T-cell (primary cell): ENCODE measurements around the gene RRP9. TPM values are rescaled to one million over a fixed set of nuclear protein-coding genes. Genes with fewer than 3 reads are reported as not detected.
A peak's percentile ranks its signal among the peaks of the same experiment; 100 is the strongest.

Experiments used
- ATAC-seq, 4 experiments: fragments of 200-7000 bp in 3 of 4; fragments of 150-1000 bp in 1 of 4; cut with Tn5 transposase; replicated peaks in 1 of 4; 1 replicate in 3 of 4; 2 replicates in 1 of 4; pipeline ENCODE4 v1.10.0; 2021; ENCODE audit warnings: moderate library complexity in 3 of 4, mild to moderate bottlenecking in 2 of 4, moderate number of reproducible peaks in 1 of 4
- CTCF ChIA-PET, 2 donors: fragments of 300-600 bp; sonication (Branson Sonifier 250); formaldehyde crosslinking; loops; one replicate each; lab custom pipeline; 2022; ENCODE audit warnings: antibody characterized with exemption in 2 of 2; lab: Charles Lee
- POLR2A ChIA-PET, 2 donors: fragments of 300-600 bp; sonication (Branson Sonifier 250); formaldehyde crosslinking; loops; one replicate each; lab custom pipeline; 2022; ENCODE audit warnings: antibody characterized with exemption in 2 of 2; lab: Charles Lee
- DNase-seq, 35 experiments: peaks; one replicate each; pipeline versions ENCODE4 v3.0.0 to v3.0.0-alpha.2; 2013 to 2023
- H3K27ac ChIP-seq: one replicate; pipeline ENCODE4 v1.5.1; 2013; ENCODE audit warnings: low read length
- H3K27me3 ChIP-seq, 2 experiments: replicated peaks in 1 of 2; 1 replicate in 1 of 2; 2 replicates in 1 of 2; pipeline versions ENCODE4 v1.6.1 to v1.7.0; 2013; ENCODE audit warnings: low read length in 1 of 2, mixed read lengths in 1 of 2; ENCODE audit not compliant: control insufficient read depth in 2 of 2, insufficient read depth in 2 of 2; ENCODE audit errors: extremely low read depth in 1 of 2
- H3K36me3 ChIP-seq, 2 donors: 1 replicate in 1 of 2; 2 replicates in 1 of 2; pipeline versions ENCODE4 v1.6.1 to v1.7.0; 2013; ENCODE audit warnings: low read length in 1 of 2; ENCODE audit not compliant: control insufficient read depth in 2 of 2, insufficient read depth in 1 of 2; ENCODE audit errors: extremely low read depth in 1 of 2
- H3K4me1 ChIP-seq, 2 experiments: 1 replicate in 1 of 2; 2 replicates in 1 of 2; pipeline versions ENCODE4 v1.6.1 to v1.7.0; 2013; ENCODE audit warnings: low read length in 2 of 2, mixed read lengths in 1 of 2; ENCODE audit not compliant: insufficient read depth in 2 of 2, control insufficient read depth in 1 of 2; ENCODE audit errors: extremely low read depth in 1 of 2
- H3K4me3 ChIP-seq, 2 donors: 1 replicate in 1 of 2; 2 replicates in 1 of 2; pipeline versions ENCODE4 v1.5.1 to v1.7.0; 2013; ENCODE audit warnings: mild to moderate bottlenecking in 2 of 2, low read length in 1 of 2, moderate library complexity in 1 of 2; ENCODE audit not compliant: control insufficient read depth in 1 of 2; ENCODE audit errors: extremely low read depth in 1 of 2
- H3K9me3 ChIP-seq: 2 replicates; pipeline ENCODE4 v1.7.0; 2013
- H3K27ac Mint-ChIP-seq, 2 donors: one replicate each; pipeline ENCODE4 v1.8.0; 2020 to 2021; ENCODE audit warnings: mild to moderate bottlenecking in 2 of 2, mixed read lengths in 2 of 2
- H3K27me3 Mint-ChIP-seq, 2 donors: one replicate each; pipeline ENCODE4 v1.8.0; 2021 to 2022; ENCODE audit warnings: mixed read lengths in 2 of 2
- H3K36me3 Mint-ChIP-seq: one replicate; pipeline ENCODE4 v1.8.0; 2021; ENCODE audit warnings: mixed read lengths
- H3K4me1 Mint-ChIP-seq, 3 donors: one replicate each; pipeline ENCODE4 v1.8.0; 2020 to 2022; ENCODE audit warnings: mixed read lengths in 3 of 3, mild to moderate bottlenecking in 1 of 3
- H3K4me3 Mint-ChIP-seq, 3 donors: one replicate each; pipeline ENCODE4 v1.8.0; 2020 to 2022; ENCODE audit warnings: mild to moderate bottlenecking in 3 of 3, mixed read lengths in 3 of 3, moderate library complexity in 3 of 3
- H3K9me3 Mint-ChIP-seq, 3 donors: one replicate each; pipeline ENCODE4 v1.8.0; 2020 to 2022; ENCODE audit warnings: mixed read lengths in 3 of 3
- WGBS: methylation state at CpG from one replicate; pipeline ENCODE4 v1.1.5; 2013; ENCODE audit warnings: missing lambda C conversion rate; ENCODE audit not compliant: insufficient coverage; 5-methylcytosine and 5-hydroxymethylcytosine counted together
- total RNA-seq, 35 experiments: library from RNA in 6 of 35; stranded (reverse) in 6 of 35; fragments of 120-200 nt in 1 of 35; gene quantifications; one replicate each; pipeline versions ENCODE4 v1.2.1 to v1.2.4 and lab custom pipeline; 2013 to 2026

The RRP9 gene
- total RNA-seq, 5 donors from 2014 or later (not counting 1 experiment from before 2014, with no cell fraction given) = 11.4 to 20.5 (median 18.3) TPM

GRCh38 chr3:51937611-51938450 is 3.9 kb downstream of the RRP9 start:
- Histone ChIP-seq H3K4me1 (peaks cover 6 to 29% of the 10 kb centered on the region in 2 experiments), H3K4me3 (no peak overlapping the region), H3K27me3 (no peaks in the 10 kb centered on the region), H3K36me3 (peaks cover 34 to 61% of the 10 kb centered on the region in 2 donors), H3K9me3 (no peaks in the 10 kb centered on the region), H3K27ac (no peak overlapping the region)
- Mint-ChIP-seq H3K27ac (no peak overlapping the region), H3K36me3 (peaks cover 44% of the 10 kb centered on the region), H3K4me1 (peaks cover 29 to 37% (median 31%) of the 10 kb centered on the region in 3 donors), H3K9me3 (no peaks in the 10 kb centered on the region), H3K4me3 (no peak overlapping the region), H3K27me3 (no peaks in the 10 kb centered on the region)
- ChIA-PET CTCF (no interaction called here), POLR2A (no interaction called here)
- WGBS = 88% methylated on average over 7 of the region's 13 CpGs
- peak in 1 of 35 experiments; percentile 14 for DNase-seq
- ATAC-seq = no peak

- no peaks in the 10 kb centered on the region for H3K9me3 ChIP-seq
- 98% methylated on average over 9 of the region's 9 CpGs for WGBS
- ATAC-seq (no peak), DNase-seq (no peak)
- peaks cover 6 to 22% of the 10 kb centered on the region in 2 experiments for H3K4me1 ChIP-seq
- H3K9me3 Mint-ChIP-seq = no peaks in the 10 kb centered on the region
- H3K27me3 ChIP-seq = no peaks in the 10 kb centered on the region
- no peak overlapping the region for H3K27ac ChIP-seq
- peaks cover 47% of the 10 kb centered on the region for H3K36me3 Mint-ChIP-seq
- H3K27ac Mint-ChIP-seq = no peak overlapping the region
- H3K4me3 Mint-ChIP-seq = no peak overlapping the region
- peaks cover 22 to 31% (median 23%) of the 10 kb centered on the region in 3 donors for H3K4me1 Mint-ChIP-seq
- ChIA-PET POLR2A (no interaction called here), CTCF (no interaction called here)
- H3K4me3 ChIP-seq = no peak overlapping the region
- no peaks in the 10 kb centered on the region for H3K27me3 Mint-ChIP-seq
- peaks cover 34 to 65% of the 10 kb centered on the region in 2 donors for H3K36me3 ChIP-seq
Measured at GRCh38 chr3:51937014-51937413, 4.7 kb downstream of the RRP9 start.

DNA sequence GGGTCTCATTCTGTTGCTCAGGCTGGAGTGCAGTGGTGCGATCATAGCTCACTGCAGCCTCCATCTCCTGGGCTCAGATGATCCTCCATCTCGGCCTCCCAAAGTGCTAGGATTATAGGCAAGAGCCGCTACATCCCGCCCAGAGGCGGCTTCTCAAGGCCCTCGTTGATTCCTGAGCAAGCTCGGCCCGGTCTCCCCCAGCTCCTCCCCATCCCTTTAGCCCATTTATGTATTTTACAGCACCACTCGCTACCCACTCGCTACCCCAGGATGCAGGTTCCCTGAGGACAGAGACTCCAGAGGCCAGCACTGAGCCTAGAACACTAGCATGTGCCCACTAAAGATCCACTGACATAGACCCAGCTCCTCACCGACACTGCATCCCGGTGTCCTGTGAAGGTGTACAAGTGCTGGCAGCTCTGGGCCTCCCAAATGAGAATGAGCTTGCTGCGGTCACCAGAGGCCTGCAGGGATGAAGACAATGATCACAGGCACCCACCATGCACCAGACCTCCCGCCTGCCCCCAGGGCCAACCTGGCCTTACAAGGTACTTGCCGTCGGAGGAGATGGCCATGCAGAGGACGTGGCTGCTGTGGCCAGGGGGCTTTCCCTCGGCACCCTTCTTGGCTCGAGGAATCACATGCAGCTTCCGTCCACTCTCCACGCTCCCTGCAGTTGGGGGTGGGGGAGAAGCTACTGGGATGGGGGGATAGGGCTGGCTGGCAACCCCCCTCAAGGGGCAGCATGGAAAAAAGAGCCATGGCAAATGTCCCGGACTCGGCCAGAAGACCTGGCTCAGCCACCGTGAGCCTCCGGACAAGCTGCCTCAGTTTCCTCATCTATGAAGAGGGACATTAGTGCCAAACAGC is 5.6 kb downstream of the RRP9 start:
- no peaks in the 10 kb centered on the region for H3K27me3 Mint-ChIP-seq
- H3K4me1 Mint-ChIP-seq = peaks cover 17 to 22% (median 19%) of the 10 kb centered on the region in 3 donors
- DNase-seq (no peak), ATAC-seq (no peak)
- Histone ChIP-seq H3K4me1 (peaks cover 5 to 17% of the 10 kb centered on the region in 2 experiments), H3K27ac (no peak overlapping the region), H3K27me3 (no peaks in the 10 kb centered on the region), H3K9me3 (no peaks in the 10 kb centered on the region), H3K36me3 (peaks cover 34 to 65% of the 10 kb centered on the region in 2 donors), H3K4me3 (no peak overlapping the region)
- POLR2A ChIA-PET = no interaction called here
- H3K4me3 Mint-ChIP-seq = no peak overlapping the region
- no peaks in the 10 kb centered on the region for H3K9me3 Mint-ChIP-seq
- CTCF ChIA-PET = no interaction called here
- WGBS = 96% methylated on average over 17 of the region's 25 CpGs
- H3K36me3 Mint-ChIP-seq = peaks cover 47% of the 10 kb centered on the region
- no peak overlapping the region for H3K27ac Mint-ChIP-seq

DNA sequence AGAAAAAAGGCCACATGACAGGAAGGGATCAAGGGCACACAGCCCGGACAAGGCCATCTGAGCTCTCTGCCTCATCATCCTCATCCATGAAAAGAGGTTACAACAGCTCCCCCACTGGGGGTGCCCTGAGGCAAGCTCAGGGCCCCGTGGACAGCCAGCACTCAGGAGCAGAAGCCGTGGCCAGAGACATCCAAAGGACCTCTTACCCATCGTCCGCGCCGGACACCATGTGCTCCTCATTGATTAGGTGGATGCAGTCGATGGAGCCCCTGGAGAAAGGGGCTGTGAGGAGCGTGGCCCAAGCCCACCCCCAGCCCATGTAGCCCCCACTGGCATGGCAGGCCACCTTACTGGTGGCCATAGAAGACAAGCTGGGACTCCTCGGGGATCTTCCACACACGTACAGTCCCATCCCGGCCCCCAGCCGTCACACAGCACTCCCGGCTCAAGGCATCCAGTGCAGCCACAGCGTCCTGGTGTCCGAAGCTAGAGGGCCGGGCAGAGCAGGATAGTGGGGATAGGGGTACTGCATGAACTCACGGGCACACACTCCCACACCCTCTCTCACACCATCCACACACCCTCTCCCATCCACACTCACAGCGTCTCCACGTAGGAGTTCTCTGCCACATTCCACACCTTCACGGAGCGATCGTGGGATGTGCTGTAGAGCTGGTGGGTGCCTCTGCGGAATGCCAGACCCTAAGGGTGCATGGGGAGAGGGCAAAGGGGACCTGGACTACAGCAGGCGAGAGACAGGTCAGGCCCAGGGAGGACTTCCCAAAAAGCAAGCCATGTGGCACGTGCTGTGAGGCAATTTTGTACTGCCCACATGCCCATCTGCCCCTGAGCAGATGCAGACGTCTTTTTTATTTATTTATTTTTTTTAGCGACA is 6.5 kb downstream of the RRP9 start:
- Mint-ChIP-seq H3K4me1 (peaks cover 8 to 13% (median 10%) of the 10 kb centered on the region in 3 donors), H3K4me3 (no peak overlapping the region), H3K27ac (no peak overlapping the region), H3K36me3 (peaks cover 47% of the 10 kb centered on the region), H3K27me3 (no peaks in the 10 kb centered on the region), H3K9me3 (no peaks in the 10 kb centered on the region)
- WGBS = 93% methylated on average over 9 of the region's 28 CpGs
- CTCF ChIA-PET = interaction anchor here in 1 of 2 donors (0.6 kb wide), 1 partner anchor 229 kb away, joined by 3 read pairs; no protein-coding TSS in a partner anchor
- Histone ChIP-seq H3K9me3 (no peaks in the 10 kb centered on the region), H3K27me3 (no peaks in the 10 kb centered on the region), H3K27ac (no peak overlapping the region), H3K36me3 (peaks cover 34 to 65% of the 10 kb centered on the region in 2 donors), H3K4me3 (no peak overlapping the region), H3K4me1 (peaks cover 0 to 8% of the 10 kb centered on the region in 2 experiments)
- no peak for DNase-seq
- POLR2A ChIA-PET = no interaction called here
- ATAC-seq = no peak

DNA sequence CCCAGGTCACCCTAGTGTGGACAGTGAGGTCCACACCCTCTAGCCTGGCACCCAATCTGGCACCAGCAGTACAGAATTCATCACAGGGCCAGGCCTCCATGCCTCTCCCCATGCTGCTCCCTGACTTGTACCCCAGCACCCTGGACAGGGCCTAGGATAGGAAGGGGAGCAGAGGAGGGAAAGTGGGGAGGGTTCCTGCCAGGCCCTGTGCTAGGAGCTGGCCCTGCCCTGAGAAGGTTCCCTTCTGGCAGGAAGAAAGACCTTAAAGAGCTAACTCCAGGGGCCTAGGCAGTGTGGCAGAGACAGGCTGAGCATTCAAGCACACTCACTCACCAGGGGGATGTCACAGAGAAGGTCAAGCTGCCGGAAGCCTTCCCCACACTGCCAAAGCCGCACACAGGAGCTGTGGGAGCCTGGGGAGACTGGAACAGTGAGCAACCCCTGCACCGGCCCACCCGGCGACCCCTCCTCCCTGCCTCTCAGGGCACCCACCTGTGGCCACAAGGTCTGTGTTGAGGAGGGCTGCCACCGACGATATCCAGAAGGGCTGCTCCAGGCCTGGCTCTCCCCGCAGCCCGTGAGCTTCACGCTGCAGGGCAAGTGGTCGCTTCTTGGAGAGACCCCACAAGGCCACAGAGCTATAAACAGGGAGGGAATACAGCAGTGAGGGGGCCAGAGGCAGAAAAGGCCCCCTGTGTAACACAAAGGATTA is 7.4 kb downstream of the RRP9 start:
- Mint-ChIP-seq H3K27ac (no peak overlapping the region), H3K36me3 (peaks cover 46% of the 10 kb centered on the region), H3K9me3 (no peaks in the 10 kb centered on the region), H3K4me3 (no peak overlapping the region), H3K4me1 (peaks cover 3 to 4% (median 3%) of the 10 kb centered on the region in 3 donors), H3K27me3 (no peaks in the 10 kb centered on the region)
- ChIA-PET CTCF (no interaction called here), POLR2A (no interaction called here)
- 100% methylated on average over 9 of the region's 11 CpGs for WGBS
- Histone ChIP-seq H3K27ac (no peak overlapping the region), H3K4me1 (peaks cover 0 to 3% of the 10 kb centered on the region in 2 experiments), H3K4me3 (no peak overlapping the region), H3K27me3 (no peaks in the 10 kb centered on the region), H3K36me3 (peaks cover 34 to 65% of the 10 kb centered on the region in 2 donors), H3K9me3 (no peaks in the 10 kb centered on the region)
- ATAC-seq (no peak), DNase-seq (no peak)
